ENCODE measurements around the gene SRXN1. TPM values are rescaled to one million over a fixed set of nuclear protein-coding genes. Genes with fewer than 3 reads are reported as not detected.

SRXN1 gene
- total RNA-seq, 1 donor from 2014 or later: 13.3 TPM

- Mint-ChIP-seq H3K27ac (no peak overlapping the region), H3K4me3 (no peak overlapping the region), H3K9me3 (no peaks in the 10 kb centered on the region), H3K4me1 (peaks cover 10% of the 10 kb centered on the region), H3K27me3 (ENCODE audit: low read depth) (peaks cover 40% of the 10 kb centered on the region), H3K36me3 (no peaks in the 10 kb centered on the region)
- DNase-seq (ENCODE audit: low spot score in 2 of 2, unreplicated experiment in 2 of 2): no peak
- no peak for TF ChIP-seq CTCF (IDR thresholded peaks at IDR 0.05; ENCODE audit: unreplicated experiment)
Measured at GRCh38 chr20:668638-669037, 15.6 kb upstream of the SRXN1 start.

GRCh38 chr20:668050-668449 lies 15.1 kb upstream of the SRXN1 start:
- no peaks in the 10 kb centered on the region for H3K9me3 Mint-ChIP-seq

GRCh38 chr20:667351-668034 lies 14.5 kb upstream of the SRXN1 start:
- Mint-ChIP-seq H3K27ac (no peak overlapping the region), H3K9me3 (no peaks in the 10 kb centered on the region), H3K27me3 (ENCODE audit: low read depth) (peaks cover 34% of the 10 kb centered on the region), H3K36me3 (no peaks in the 10 kb centered on the region), H3K4me1 (peaks cover 7% of the 10 kb centered on the region), H3K4me3 (no peak overlapping the region)
- DNase-seq (ENCODE audit: low spot score in 2 of 2, unreplicated experiment in 2 of 2): peak in 1 of 2 experiments; percentile 67
- peak; percentile 73 for TF ChIP-seq CTCF (IDR thresholded peaks at IDR 0.05; ENCODE audit: unreplicated experiment)

More at GRCh38 chr20:668050-668449, 15.1 kb upstream of the SRXN1 start:
- no peak overlapping the region for H3K4me3 Mint-ChIP-seq
- peaks cover 36% of the 10 kb centered on the region for H3K27me3 Mint-ChIP-seq (ENCODE audit: low read depth)
- H3K36me3 Mint-ChIP-seq: no peaks in the 10 kb centered on the region
- no peak overlapping the region for H3K27ac Mint-ChIP-seq
- H3K4me1 Mint-ChIP-seq: peaks cover 10% of the 10 kb centered on the region
- no peak for DNase-seq (ENCODE audit: low spot score in 2 of 2, unreplicated experiment in 2 of 2)
- no peak for TF ChIP-seq CTCF (IDR thresholded peaks at IDR 0.05; ENCODE audit: unreplicated experiment)

DNA sequence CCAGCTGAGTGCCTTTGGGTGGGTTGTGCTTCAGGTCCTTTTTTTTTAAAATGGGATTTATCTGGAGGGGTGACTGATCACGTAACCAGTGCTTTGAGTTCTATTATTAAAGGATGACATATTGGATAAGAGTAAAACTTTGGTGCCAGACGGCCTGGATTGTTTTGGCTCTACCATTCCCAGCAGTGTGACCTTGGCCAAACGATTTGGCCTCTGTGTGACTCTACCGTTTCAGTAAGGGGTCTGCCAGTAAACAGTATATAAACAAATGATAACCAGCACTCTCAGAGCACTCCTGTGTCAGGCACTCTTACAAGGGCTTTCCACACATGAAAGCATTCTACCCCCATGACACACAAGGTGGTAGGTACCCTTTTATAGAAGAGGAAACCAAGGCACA lies 13.9 kb upstream of the SRXN1 start:
- H3K4me1 Mint-ChIP-seq: peaks cover 4% of the 10 kb centered on the region

DNA sequence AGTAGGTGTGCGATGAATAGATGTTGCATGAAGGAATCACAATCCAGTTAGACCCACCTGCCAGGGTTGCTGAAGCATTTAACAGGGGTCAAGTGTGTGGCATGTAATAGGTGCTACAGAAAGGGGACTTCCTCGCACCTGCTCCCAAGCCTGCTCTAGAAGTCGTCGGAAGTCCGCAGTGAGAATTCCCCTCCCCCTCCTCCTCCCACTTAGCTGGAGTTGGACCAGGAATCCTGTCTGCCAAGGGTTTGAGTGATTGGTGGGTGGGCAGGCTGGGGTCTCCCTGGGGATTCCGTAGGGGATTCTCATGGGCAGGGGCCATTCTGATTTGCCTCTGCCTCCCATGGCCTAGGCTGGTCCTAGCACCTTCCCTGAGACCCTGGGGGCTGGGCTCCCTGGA lies 12.3 kb upstream of the SRXN1 start:
- no peak for DNase-seq (ENCODE audit: low spot score in 2 of 2, unreplicated experiment in 2 of 2)
- no peaks in the 10 kb centered on the region for H3K36me3 Mint-ChIP-seq
- peaks cover 16% of the 10 kb centered on the region for H3K27me3 Mint-ChIP-seq (ENCODE audit: low read depth)
- H3K27ac Mint-ChIP-seq: no peak overlapping the region
- TF ChIP-seq CTCF (IDR thresholded peaks at IDR 0.05; ENCODE audit: unreplicated experiment): no peak
- H3K9me3 Mint-ChIP-seq: no peaks in the 10 kb centered on the region
- peaks cover 13% of the 10 kb centered on the region for H3K4me1 Mint-ChIP-seq
- no peak overlapping the region for H3K4me3 Mint-ChIP-seq

More for the DNA sequence above, 13.9 kb upstream of the SRXN1 start:
- H3K27me3 Mint-ChIP-seq (ENCODE audit: low read depth): peaks cover 29% of the 10 kb centered on the region
- no peak for DNase-seq (ENCODE audit: low spot score in 2 of 2, unreplicated experiment in 2 of 2)
- no peaks in the 10 kb centered on the region for H3K36me3 Mint-ChIP-seq
- H3K9me3 Mint-ChIP-seq: no peaks in the 10 kb centered on the region
- TF ChIP-seq CTCF (IDR thresholded peaks at IDR 0.05; ENCODE audit: unreplicated experiment): no peak
- H3K27ac Mint-ChIP-seq: no peak overlapping the region
- H3K4me3 Mint-ChIP-seq: no peak overlapping the region

Measured in mesothelial cell of epicardium (in vitro differentiated cells).